Keratinocyte (primary cell): ENCODE data around the gene PTBP3.

Experiments used
- EZH2 ChIP-seq: IDR thresholded peaks from one replicate; pipeline ENCODE4 v1.6.1; 2012; ENCODE audit warnings: inconsistent platforms, mild to moderate bottlenecking, low read length, moderate library complexity
- TF ChIP-seq, protein P1 (sequence below), 3 experiments: IDR thresholded peaks in 1 of 3; conservative IDR thresholded peaks in 1 of 3; optimal IDR thresholded peaks in 1 of 3; 2 replicates in 2 of 3; 3 replicates in 1 of 3; pipeline versions ENCODE3 to v1.5.1; 2011; ENCODE audit warnings: low read length in 3 of 3, mild to moderate bottlenecking in 3 of 3, moderate library complexity in 2 of 3, control low read depth in 1 of 3, inconsistent platforms in 1 of 3; ENCODE audit not compliant: insufficient read depth in 2 of 3; ENCODE audit errors: extremely low read depth in 1 of 3

DNA sequence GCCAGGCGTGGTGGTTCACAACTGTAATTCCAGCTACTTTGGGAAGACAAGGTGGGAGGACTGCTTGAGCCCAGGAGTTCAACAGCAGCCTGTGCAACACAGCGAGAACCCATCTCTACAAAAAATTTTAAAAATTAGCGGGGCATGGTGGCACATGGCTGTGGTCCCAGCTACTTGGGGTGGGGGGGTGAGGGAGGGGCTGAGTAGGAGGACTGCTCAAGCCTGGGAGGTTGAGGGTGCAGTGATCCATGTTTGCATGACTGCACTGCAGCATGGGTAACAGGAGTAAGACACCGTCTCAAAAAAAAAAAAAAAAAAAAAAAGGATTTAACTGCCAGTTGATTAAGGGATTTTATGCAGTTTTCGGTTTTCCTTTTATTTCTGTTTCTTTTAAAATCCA, 65.0 kb downstream of the PTBP3 start:
- TF ChIP-seq, protein P1, sequence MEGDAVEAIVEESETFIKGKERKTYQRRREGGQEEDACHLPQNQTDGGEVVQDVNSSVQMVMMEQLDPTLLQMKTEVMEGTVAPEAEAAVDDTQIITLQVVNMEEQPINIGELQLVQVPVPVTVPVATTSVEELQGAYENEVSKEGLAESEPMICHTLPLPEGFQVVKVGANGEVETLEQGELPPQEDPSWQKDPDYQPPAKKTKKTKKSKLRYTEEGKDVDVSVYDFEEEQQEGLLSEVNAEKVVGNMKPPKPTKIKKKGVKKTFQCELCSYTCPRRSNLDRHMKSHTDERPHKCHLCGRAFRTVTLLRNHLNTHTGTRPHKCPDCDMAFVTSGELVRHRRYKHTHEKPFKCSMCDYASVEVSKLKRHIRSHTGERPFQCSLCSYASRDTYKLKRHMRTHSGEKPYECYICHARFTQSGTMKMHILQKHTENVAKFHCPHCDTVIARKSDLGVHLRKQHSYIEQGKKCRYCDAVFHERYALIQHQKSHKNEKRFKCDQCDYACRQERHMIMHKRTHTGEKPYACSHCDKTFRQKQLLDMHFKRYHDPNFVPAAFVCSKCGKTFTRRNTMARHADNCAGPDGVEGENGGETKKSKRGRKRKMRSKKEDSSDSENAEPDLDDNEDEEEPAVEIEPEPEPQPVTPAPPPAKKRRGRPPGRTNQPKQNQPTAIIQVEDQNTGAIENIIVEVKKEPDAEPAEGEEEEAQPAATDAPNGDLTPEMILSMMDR (optimal IDR thresholded peaks at IDR 0.05 in 1 of 3, IDR thresholded peaks at IDR 0.05 in 1 of 3, conservative IDR thresholded peaks at IDR 0.05 in 1 of 3; ENCODE audit: extremely low read depth in 1 of 3, insufficient read depth in 2 of 3, low read length in 3 of 3): no peak
- no peak for TF ChIP-seq EZH2
